22Rv1 (cell line): ENCODE data around the gene GON4L.

Source experiments
- ZFX ChIP-seq: fragments of 450-650 bp; IDR thresholded peaks from 2 replicates; pipeline ENCODE4 v1.6.1; 2017; ENCODE audit warnings: antibody characterized with exemption, borderline replicate concordance
- TF ChIP-seq, protein P1 (sequence below): fragments of 450-650 bp; IDR thresholded peaks from 2 replicates; pipeline ENCODE4 v1.5.1; 2017; ENCODE audit warnings: mild to moderate bottlenecking

DNA sequence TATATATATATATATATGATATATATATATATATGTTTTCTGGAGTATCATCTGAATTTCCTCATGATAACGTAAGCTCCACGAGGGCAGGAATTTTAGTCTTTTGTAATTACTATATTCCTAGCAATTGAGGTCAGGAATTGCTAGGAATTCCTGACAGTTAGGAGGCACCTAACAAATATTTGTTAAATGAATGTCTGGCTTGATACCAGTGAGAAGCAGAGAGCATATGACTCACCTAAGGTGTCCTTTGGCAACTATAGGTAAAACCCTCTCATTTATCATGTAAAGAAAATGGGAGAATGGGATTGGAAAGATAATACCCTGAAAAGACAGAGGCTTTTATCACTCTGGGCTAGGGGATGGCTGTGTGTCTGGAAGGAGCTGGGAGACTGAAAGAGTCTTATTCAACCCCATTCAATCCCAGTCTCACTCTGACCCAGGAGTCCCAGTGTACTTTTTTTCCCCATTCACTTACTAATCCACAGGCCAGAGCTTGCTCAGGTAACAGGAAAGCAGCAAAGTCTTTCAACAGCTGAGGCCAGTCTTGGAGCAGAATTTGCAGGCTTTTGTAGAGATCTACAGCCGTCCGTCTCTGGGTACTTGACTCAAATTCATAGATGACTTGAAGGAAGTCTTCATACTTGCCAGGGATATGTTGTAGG is 96.9 kb downstream of the GON4L start:
- TF ChIP-seq, protein P1, sequence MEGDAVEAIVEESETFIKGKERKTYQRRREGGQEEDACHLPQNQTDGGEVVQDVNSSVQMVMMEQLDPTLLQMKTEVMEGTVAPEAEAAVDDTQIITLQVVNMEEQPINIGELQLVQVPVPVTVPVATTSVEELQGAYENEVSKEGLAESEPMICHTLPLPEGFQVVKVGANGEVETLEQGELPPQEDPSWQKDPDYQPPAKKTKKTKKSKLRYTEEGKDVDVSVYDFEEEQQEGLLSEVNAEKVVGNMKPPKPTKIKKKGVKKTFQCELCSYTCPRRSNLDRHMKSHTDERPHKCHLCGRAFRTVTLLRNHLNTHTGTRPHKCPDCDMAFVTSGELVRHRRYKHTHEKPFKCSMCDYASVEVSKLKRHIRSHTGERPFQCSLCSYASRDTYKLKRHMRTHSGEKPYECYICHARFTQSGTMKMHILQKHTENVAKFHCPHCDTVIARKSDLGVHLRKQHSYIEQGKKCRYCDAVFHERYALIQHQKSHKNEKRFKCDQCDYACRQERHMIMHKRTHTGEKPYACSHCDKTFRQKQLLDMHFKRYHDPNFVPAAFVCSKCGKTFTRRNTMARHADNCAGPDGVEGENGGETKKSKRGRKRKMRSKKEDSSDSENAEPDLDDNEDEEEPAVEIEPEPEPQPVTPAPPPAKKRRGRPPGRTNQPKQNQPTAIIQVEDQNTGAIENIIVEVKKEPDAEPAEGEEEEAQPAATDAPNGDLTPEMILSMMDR, result no peak
- no peak for TF ChIP-seq ZFX
